Cerebellar cortex (tissue), 1 donor: ENCODE results near the gene PYDC1.
"Not testable (repeated sequence)": the region's sequence is repeated elsewhere in the genome, so short reads cannot be mapped to it uniquely, and the experiment has no call there.

Experiments used
- DNase-seq: peaks from one replicate; pipeline ENCODE4 v3.0.0-alpha.2; 2015; ENCODE audit warnings: low spot score

The PYDC1 gene

GRCh38 chr16:31196324-31197088, 20.4 kb downstream of the PYDC1 start:
- DNase-seq = no peak

- not testable (repeated sequence) for DNase-seq
Measured at GRCh38 chr16:31195861-31196260, 21.1 kb downstream of the PYDC1 start.

GRCh38 chr16:31194898-31195297, 22.0 kb downstream of the PYDC1 start:
- no peak for DNase-seq

- DNase-seq = no peak
Measured at GRCh38 chr16:31193874-31194273, 23.1 kb downstream of the PYDC1 start.

- DNase-seq = no peak
Measured at GRCh38 chr16:31192856-31193642, 23.9 kb downstream of the PYDC1 start.

GRCh38 chr16:31191697-31192428, 25.1 kb downstream of the PYDC1 start:
- no peak for DNase-seq

GRCh38 chr16:31190818-31191444, 26.0 kb downstream of the PYDC1 start:
- no peak for DNase-seq

GRCh38 chr16:31190061-31190460, 26.9 kb downstream of the PYDC1 start:
- no peak for DNase-seq

- DNase-seq = no peak
Measured at GRCh38 chr16:31189412-31189778, 27.5 kb downstream of the PYDC1 start.

- no peak for DNase-seq
Measured at GRCh38 chr16:31188450-31189411, 28.2 kb downstream of the PYDC1 start.

GRCh38 chr16:31187808-31188189, 29.1 kb downstream of the PYDC1 start:
- DNase-seq = no peak

GRCh38 chr16:31186930-31187807, 29.8 kb downstream of the PYDC1 start:
- no peak for DNase-seq

GRCh38 chr16:31186176-31186575, 30.8 kb downstream of the PYDC1 start:
- DNase-seq = no peak

GRCh38 chr16:31185339-31185738, 31.6 kb downstream of the PYDC1 start:
- DNase-seq = no peak

- DNase-seq = no peak
Measured at GRCh38 chr16:31184888-31185287, 32.0 kb downstream of the PYDC1 start.

- DNase-seq = no peak
Measured at GRCh38 chr16:31183432-31184428, 33.2 kb downstream of the PYDC1 start.

- DNase-seq = no peak
Measured at GRCh38 chr16:31182391-31182790, 34.5 kb downstream of the PYDC1 start.

GRCh38 chr16:31181102-31181830, 35.7 kb downstream of the PYDC1 start:
- DNase-seq = no peak
